GM18858 (cell line): ENCODE data around the gene FOXC2.

Experiments used
- ATAC-seq: cut with Tn5 transposase; IDR thresholded peaks from one replicate; pipeline ENCODE4 v1.9.1; 2021; ENCODE audit not compliant: unreplicated experiment

FOXC2 gene

GRCh38 chr16:86555704-86556075 is 10.9 kb upstream of the FOXC2 start:
- peak; percentile 16 for ATAC-seq

GRCh38 chr16:86556576-86556975 is 10.1 kb upstream of the FOXC2 start:
- ATAC-seq, result no peak

GRCh38 chr16:86557587-86557986 is 9.0 kb upstream of the FOXC2 start:
- ATAC-seq, result no peak

- no peak for ATAC-seq
Measured at GRCh38 chr16:86558355-86559193, 8.1 kb upstream of the FOXC2 start.

- ATAC-seq, result no peak
Measured at GRCh38 chr16:86559802-86560305, 6.8 kb upstream of the FOXC2 start.

GRCh38 chr16:86562356-86562755 is 4.3 kb upstream of the FOXC2 start:
- no peak for ATAC-seq

GRCh38 chr16:86563469-86564345 is 2.9 kb upstream of the FOXC2 start:
- ATAC-seq, result no peak

- no peak for ATAC-seq
Measured at GRCh38 chr16:86565181-86565631, 1.4 kb upstream of the FOXC2 start.

GRCh38 chr16:86565644-86566511 is 751 bp upstream of the FOXC2 start:
- ATAC-seq, result no peak

GRCh38 chr16:86566966-86567700 is 504 bp downstream of the FOXC2 start:
- no peak for ATAC-seq

- no peak for ATAC-seq
Measured at GRCh38 chr16:86567701-86568581, 1.3 kb downstream of the FOXC2 start.

- no peak for ATAC-seq
Measured at GRCh38 chr16:86568677-86569623, 2.3 kb downstream of the FOXC2 start.

- ATAC-seq, result no peak
Measured at GRCh38 chr16:86569701-86570447, 3.2 kb downstream of the FOXC2 start.

- no peak for ATAC-seq
Measured at GRCh38 chr16:86570558-86571529, 4.2 kb downstream of the FOXC2 start.

- ATAC-seq, result no peak
Measured at GRCh38 chr16:86571530-86571915, 4.9 kb downstream of the FOXC2 start.

- ATAC-seq, result no peak
Measured at GRCh38 chr16:86572041-86572521, 5.5 kb downstream of the FOXC2 start.
